Astrocyte (in vitro differentiated cells and primary cell): ENCODE data around the gene MANEA.

Source experiments
- EZH2 ChIP-seq: IDR thresholded peaks from 2 replicates; pipeline ENCODE4 v1.6.1; 2012; ENCODE audit warnings: mild to moderate bottlenecking, low read length, inconsistent platforms; ENCODE audit not compliant: insufficient read depth
- TF ChIP-seq, protein P1 (sequence below): IDR thresholded peaks from 2 replicates; pipeline ENCODE4 v1.5.1; 2011; ENCODE audit warnings: low read depth, mild to moderate bottlenecking, inconsistent platforms, low read length, moderate library complexity; ENCODE audit not compliant: insufficient read depth

- TF ChIP-seq, protein P1, sequence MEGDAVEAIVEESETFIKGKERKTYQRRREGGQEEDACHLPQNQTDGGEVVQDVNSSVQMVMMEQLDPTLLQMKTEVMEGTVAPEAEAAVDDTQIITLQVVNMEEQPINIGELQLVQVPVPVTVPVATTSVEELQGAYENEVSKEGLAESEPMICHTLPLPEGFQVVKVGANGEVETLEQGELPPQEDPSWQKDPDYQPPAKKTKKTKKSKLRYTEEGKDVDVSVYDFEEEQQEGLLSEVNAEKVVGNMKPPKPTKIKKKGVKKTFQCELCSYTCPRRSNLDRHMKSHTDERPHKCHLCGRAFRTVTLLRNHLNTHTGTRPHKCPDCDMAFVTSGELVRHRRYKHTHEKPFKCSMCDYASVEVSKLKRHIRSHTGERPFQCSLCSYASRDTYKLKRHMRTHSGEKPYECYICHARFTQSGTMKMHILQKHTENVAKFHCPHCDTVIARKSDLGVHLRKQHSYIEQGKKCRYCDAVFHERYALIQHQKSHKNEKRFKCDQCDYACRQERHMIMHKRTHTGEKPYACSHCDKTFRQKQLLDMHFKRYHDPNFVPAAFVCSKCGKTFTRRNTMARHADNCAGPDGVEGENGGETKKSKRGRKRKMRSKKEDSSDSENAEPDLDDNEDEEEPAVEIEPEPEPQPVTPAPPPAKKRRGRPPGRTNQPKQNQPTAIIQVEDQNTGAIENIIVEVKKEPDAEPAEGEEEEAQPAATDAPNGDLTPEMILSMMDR: no peak
- TF ChIP-seq EZH2: no peak
Observed at GRCh38 chr6:95589067-95589466, 11.7 kb downstream of the MANEA start.
